DOHH2 (cell line): Measurements from ENCODE around the gene APH1B.

Experiments used
- EZH2phosphoT487 ChIP-seq: fragments of 200-600 bp; sonication (generic); IDR thresholded peaks from 2 replicates; pipeline ENCODE4 v1.6.1; 2017; ENCODE audit warnings: borderline replicate concordance, mild to moderate bottlenecking, antibody characterized with exemption, low read length, moderate library complexity, mixed read lengths
- TF ChIP-seq, protein P1 (sequence below): fragments of 200-600 bp; sonication (generic); IDR thresholded peaks from one replicate; pipeline ENCODE4 v1.5.1; 2014; ENCODE audit warnings: antibody characterized with exemption, mild to moderate bottlenecking, low read depth, low read length; ENCODE audit not compliant: poor library complexity, severe bottlenecking

DNA sequence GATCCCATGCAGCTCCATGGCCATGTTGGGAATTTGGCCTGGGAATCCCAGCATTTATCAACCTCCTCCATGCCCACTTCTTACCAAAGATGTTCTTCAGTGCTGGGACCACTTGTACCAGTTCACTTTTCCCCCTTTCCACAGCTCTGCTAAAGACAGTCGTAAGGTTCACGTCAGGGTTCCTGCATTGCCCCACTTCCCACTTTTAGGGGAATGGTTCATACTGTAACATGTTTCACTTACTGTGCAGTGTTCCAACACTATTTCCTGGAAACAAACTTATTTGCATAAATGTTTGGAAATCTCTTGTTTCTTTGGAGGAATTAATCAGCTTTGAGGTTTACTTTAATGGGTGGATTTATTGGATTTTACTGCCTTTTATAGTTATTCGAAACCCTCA lies 17.0 kb downstream of the APH1B start:
- TF ChIP-seq, protein P1, sequence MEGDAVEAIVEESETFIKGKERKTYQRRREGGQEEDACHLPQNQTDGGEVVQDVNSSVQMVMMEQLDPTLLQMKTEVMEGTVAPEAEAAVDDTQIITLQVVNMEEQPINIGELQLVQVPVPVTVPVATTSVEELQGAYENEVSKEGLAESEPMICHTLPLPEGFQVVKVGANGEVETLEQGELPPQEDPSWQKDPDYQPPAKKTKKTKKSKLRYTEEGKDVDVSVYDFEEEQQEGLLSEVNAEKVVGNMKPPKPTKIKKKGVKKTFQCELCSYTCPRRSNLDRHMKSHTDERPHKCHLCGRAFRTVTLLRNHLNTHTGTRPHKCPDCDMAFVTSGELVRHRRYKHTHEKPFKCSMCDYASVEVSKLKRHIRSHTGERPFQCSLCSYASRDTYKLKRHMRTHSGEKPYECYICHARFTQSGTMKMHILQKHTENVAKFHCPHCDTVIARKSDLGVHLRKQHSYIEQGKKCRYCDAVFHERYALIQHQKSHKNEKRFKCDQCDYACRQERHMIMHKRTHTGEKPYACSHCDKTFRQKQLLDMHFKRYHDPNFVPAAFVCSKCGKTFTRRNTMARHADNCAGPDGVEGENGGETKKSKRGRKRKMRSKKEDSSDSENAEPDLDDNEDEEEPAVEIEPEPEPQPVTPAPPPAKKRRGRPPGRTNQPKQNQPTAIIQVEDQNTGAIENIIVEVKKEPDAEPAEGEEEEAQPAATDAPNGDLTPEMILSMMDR = no peak
- TF ChIP-seq EZH2phosphoT487 = no peak
